NB4 (cell line): ENCODE results near the gene SLC51B.

ENCODE experiments used
- DNase-seq: peaks from one replicate; pipeline ENCODE4 v3.0.0; 2010; ENCODE audit warnings: low read depth
- H3K4me3 ChIP-seq: one replicate; pipeline ENCODE4 v1.5.1; 2011; ENCODE audit warnings: mild to moderate bottlenecking, low read depth, low read length, moderate library complexity
- CTCF ChIP-seq: IDR thresholded peaks from one replicate; pipeline ENCODE4 v1.5.1; 2012; ENCODE audit warnings: low read depth, low read length
- MAX ChIP-seq: IDR thresholded peaks from 2 replicates; pipeline ENCODE4 v1.6.1; 2011; ENCODE audit warnings: low read depth, low read length
- MYC ChIP-seq: IDR thresholded peaks from 2 replicates; pipeline ENCODE4 v1.6.1; 2011; ENCODE audit warnings: low read depth, low read length
- POLR2A ChIP-seq: IDR thresholded peaks from 2 replicates; pipeline ENCODE4 v1.6.1; 2011; ENCODE audit warnings: mild to moderate bottlenecking; ENCODE audit not compliant: insufficient read length; ENCODE audit errors: extremely low read depth

SLC51B gene

GRCh38 chr15:65034719-65035118 is 10.5 kb upstream of the SLC51B start:
- TF ChIP-seq CTCF (no peak), MAX (no peak), MYC (no peak), POLR2A (no peak)
- no peak overlapping the region for H3K4me3 ChIP-seq
- no peak for DNase-seq

- no peak for DNase-seq
- no peak overlapping the region for H3K4me3 ChIP-seq
- TF ChIP-seq POLR2A (no peak), CTCF (no peak), MAX (no peak), MYC (no peak)
Measured at GRCh38 chr15:65037309-65037708, 7.9 kb upstream of the SLC51B start.

GRCh38 chr15:65038428-65038827 is 6.8 kb upstream of the SLC51B start:
- no peak for DNase-seq
- no peak overlapping the region for H3K4me3 ChIP-seq
- TF ChIP-seq CTCF (no peak), MAX (no peak), POLR2A (no peak), MYC (no peak)

- DNase-seq, result no peak
- TF ChIP-seq POLR2A (no peak), CTCF (no peak), MYC (no peak), MAX (no peak)
- no peak overlapping the region for H3K4me3 ChIP-seq
Measured at GRCh38 chr15:65038836-65039235, 6.4 kb upstream of the SLC51B start.

- DNase-seq, result no peak
- H3K4me3 ChIP-seq, result no peak overlapping the region
- TF ChIP-seq MAX (no peak), MYC (no peak), CTCF (no peak), POLR2A (no peak)
Measured at GRCh38 chr15:65040461-65040860, 4.7 kb upstream of the SLC51B start.

- TF ChIP-seq MYC (no peak), MAX (no peak), CTCF (no peak), POLR2A (no peak)
- no peak overlapping the region for H3K4me3 ChIP-seq
- DNase-seq, result no peak
Measured at GRCh38 chr15:65041787-65042186, 3.4 kb upstream of the SLC51B start.
